HL-60 (cell line): ENCODE data around the gene DNAJA4.

Experiments used
- DNase-seq, 2 experiments: peaks; one replicate each; pipeline ENCODE4 v3.0.0-alpha.2; 2010 to 2020; ENCODE audit warnings: low read depth in 1 of 2, low spot score in 1 of 2
- H3K27ac ChIP-seq: fragments of 250-450 bp; sonication (Bioruptor Pico); replicated peaks from 2 replicates; pipeline ENCODE4 v1.5.1; 2020; ENCODE audit warnings: mild to moderate bottlenecking, moderate library complexity
- H3K27me3 ChIP-seq: fragments of 250-450 bp; sonication (Bioruptor Pico); 2 replicates; pipeline ENCODE4 v1.5.1; 2021; ENCODE audit warnings: mild to moderate bottlenecking, moderate library complexity; ENCODE audit not compliant: insufficient read depth, poor library complexity, severe bottlenecking
- H3K4me3 ChIP-seq: replicated peaks from 2 replicates; pipeline ENCODE4 v1.5.1; 2011; ENCODE audit warnings: mild to moderate bottlenecking, control low read depth, low read length; ENCODE audit not compliant: insufficient read depth
- GABPA ChIP-seq: IDR thresholded peaks from 2 replicates; pipeline ENCODE4 v1.6.1; 2012; ENCODE audit warnings: low read depth
- POLR2AphosphoS5 ChIP-seq: IDR thresholded peaks from 2 replicates; pipeline ENCODE4 v1.6.1; 2012; ENCODE audit warnings: low read depth
- SPI1 ChIP-seq: IDR thresholded peaks from 2 replicates; pipeline ENCODE4 v1.6.1; 2012; ENCODE audit warnings: low read depth, mild to moderate bottlenecking, borderline replicate concordance
- TF ChIP-seq, protein P1 (sequence below): IDR thresholded peaks from 2 replicates; pipeline ENCODE4 v1.6.1; 2012; ENCODE audit warnings: low read depth; ENCODE audit not compliant: insufficient replicate concordance
- TF ChIP-seq, protein P2 (sequence below): IDR thresholded peaks from one replicate; pipeline ENCODE4 v1.5.1; 2011; ENCODE audit warnings: low read length, control low read depth, inconsistent platforms; ENCODE audit not compliant: insufficient read depth

The DNAJA4 gene

DNA sequence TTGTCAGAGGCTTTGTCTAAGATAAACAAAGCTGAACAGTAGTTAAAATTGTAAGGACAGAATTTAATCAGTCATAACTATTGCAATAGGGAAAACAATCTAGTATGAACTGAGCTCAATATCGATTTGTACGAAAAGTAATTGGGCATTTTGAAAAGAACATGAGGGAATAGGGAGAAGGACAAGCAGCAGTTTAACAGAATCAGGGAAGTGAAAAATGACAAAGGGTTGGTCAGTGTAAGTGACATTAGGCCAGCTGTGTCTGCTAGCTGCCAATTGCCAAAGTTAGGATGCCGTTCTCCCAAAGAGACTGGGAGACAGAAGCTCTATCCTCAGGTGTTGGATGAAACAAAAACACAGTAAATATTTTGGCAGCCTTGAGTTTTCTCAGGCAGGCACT, 3.3 kb upstream of the DNAJA4 start:
- H3K27ac ChIP-seq = no peak overlapping the region
- no peak overlapping the region for H3K4me3 ChIP-seq
- DNase-seq = no peak
- peaks cover 3% of the 10 kb centered on the region for H3K27me3 ChIP-seq
- TF ChIP-seq SPI1 (no peak), POLR2AphosphoS5 (no peak), GABPA (no peak)
- TF ChIP-seq, protein P1, sequence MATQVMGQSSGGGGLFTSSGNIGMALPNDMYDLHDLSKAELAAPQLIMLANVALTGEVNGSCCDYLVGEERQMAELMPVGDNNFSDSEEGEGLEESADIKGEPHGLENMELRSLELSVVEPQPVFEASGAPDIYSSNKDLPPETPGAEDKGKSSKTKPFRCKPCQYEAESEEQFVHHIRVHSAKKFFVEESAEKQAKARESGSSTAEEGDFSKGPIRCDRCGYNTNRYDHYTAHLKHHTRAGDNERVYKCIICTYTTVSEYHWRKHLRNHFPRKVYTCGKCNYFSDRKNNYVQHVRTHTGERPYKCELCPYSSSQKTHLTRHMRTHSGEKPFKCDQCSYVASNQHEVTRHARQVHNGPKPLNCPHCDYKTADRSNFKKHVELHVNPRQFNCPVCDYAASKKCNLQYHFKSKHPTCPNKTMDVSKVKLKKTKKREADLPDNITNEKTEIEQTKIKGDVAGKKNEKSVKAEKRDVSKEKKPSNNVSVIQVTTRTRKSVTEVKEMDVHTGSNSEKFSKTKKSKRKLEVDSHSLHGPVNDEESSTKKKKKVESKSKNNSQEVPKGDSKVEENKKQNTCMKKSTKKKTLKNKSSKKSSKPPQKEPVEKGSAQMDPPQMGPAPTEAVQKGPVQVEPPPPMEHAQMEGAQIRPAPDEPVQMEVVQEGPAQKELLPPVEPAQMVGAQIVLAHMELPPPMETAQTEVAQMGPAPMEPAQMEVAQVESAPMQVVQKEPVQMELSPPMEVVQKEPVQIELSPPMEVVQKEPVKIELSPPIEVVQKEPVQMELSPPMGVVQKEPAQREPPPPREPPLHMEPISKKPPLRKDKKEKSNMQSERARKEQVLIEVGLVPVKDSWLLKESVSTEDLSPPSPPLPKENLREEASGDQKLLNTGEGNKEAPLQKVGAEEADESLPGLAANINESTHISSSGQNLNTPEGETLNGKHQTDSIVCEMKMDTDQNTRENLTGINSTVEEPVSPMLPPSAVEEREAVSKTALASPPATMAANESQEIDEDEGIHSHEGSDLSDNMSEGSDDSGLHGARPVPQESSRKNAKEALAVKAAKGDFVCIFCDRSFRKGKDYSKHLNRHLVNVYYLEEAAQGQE = no peak
- TF ChIP-seq, protein P2, sequence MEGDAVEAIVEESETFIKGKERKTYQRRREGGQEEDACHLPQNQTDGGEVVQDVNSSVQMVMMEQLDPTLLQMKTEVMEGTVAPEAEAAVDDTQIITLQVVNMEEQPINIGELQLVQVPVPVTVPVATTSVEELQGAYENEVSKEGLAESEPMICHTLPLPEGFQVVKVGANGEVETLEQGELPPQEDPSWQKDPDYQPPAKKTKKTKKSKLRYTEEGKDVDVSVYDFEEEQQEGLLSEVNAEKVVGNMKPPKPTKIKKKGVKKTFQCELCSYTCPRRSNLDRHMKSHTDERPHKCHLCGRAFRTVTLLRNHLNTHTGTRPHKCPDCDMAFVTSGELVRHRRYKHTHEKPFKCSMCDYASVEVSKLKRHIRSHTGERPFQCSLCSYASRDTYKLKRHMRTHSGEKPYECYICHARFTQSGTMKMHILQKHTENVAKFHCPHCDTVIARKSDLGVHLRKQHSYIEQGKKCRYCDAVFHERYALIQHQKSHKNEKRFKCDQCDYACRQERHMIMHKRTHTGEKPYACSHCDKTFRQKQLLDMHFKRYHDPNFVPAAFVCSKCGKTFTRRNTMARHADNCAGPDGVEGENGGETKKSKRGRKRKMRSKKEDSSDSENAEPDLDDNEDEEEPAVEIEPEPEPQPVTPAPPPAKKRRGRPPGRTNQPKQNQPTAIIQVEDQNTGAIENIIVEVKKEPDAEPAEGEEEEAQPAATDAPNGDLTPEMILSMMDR = no peak

DNA sequence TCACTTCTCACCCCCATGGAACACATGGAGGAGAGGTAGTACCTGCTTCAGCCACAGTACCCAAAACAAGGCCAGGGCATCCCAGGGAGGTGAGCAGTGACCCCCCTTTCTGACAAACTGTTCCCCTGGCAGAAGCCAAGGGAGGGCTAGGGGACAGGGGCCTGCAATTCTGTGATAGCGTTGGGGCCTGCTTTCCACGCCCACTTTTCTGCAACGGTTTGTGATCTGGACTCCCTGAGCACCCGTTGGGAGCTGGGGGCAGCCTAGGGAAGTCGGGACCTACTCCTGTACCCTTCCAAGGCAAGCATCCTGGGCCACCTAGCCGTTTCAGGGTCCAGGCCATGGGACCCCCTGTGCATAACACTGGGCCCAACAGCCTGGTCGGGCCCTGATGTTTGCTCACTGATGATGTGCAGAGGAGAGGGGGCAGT, 996 bp upstream of the DNAJA4 start:
- TF ChIP-seq SPI1 (no peak), POLR2AphosphoS5 (no peak), GABPA (no peak)
- TF ChIP-seq, protein P1 = no peak
- TF ChIP-seq, protein P2 = no peak
- no peak for DNase-seq
- Histone ChIP-seq H3K27me3 (peaks cover 3% of the 10 kb centered on the region), H3K4me3 (no peak overlapping the region), H3K27ac (no peak overlapping the region)

DNA sequence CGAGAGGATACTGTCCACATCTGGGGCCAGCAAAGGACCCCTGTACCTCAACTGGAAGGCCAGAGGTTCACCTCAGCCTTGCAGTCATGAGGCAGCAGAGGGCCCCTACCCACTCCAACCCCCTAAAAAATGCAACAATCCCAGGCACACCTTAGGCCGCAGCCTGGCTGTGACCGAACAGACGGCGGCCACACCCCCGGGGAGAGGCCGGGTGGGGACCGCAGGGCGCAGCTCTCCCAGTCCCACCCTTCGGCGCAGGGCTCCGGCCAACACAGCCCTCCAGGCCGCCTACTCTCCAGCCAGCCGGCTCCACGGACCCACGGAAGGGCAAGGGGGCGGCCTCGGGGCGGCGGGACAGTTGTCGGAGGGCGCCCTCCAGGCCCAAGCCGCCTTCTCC, 457 bp upstream of the DNAJA4 start:
- H3K27ac ChIP-seq = no peak overlapping the region
- peaks cover 3% of the 10 kb centered on the region for H3K27me3 ChIP-seq
- H3K4me3 ChIP-seq = no peak overlapping the region
- TF ChIP-seq GABPA (no peak), SPI1 (no peak), POLR2AphosphoS5 (no peak)
- TF ChIP-seq, protein P2 = no peak
- TF ChIP-seq, protein P1 = no peak
- DNase-seq = no peak
